ENCODE results near the gene SARDH. TPM values are rescaled to one million over a fixed set of nuclear protein-coding genes. Genes with fewer than 3 reads are reported as not detected.

Gene SARDH
- total RNA-seq, 1 experiment from 2014 or later: 5.6 TPM

DNA sequence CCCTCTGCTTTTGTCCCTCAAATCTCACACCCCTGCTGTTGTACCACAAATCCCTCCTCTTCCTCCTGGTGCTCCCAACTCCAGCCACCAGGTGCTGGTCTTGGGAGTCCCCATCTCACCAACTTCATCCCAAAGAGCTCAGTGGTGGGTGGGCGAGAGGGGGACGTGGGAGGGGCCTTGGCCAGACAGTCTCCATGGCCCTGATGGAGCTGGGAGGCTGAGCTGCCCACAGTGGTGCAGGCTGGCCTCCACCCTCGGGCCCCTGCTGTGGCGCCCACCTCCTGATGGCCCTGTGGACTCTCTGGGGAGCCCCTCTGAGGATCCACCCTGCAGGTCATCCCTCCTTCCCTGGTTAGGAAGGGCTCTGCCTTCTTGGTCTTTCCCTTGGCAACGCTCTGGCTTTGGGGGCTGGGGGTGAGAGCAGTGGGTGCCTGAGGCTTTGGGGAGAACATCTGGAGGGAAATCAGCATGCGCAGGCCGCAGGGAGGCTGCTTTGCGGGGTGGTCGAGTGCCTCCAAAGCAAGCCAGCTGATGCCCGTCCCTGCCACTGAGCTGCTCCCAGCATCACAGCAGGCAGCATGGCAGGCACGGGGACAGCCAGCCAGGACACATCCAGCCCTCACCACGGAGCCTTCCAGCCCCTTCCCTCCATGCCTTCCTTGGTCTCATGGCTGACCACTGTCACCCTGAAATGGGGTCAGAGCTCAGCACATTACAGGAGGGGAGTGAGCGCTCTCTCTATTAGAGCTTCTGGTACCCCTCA, 121.3 kb downstream of the SARDH start:
- no peak overlapping the region for H3K4me3 ChIP-seq (replicated peaks in 1 of 2; ENCODE audit: low read depth in 1 of 2, low read length in 2 of 2)
- CTCF ChIA-PET: no interaction called here
- H3K4me1 ChIP-seq (ENCODE audit: control insufficient read depth in 1 of 2, insufficient read depth in 2 of 2, low read length in 2 of 2): no peaks in the 10 kb centered on the region
- no peaks in the 10 kb centered on the region for H3K9me3 ChIP-seq (ENCODE audit: control insufficient read depth in 1 of 2, insufficient read depth in 1 of 2, low read depth in 1 of 2, low read length in 2 of 2)
- H2AFZ ChIP-seq (ENCODE audit: low read depth, low read length, poor library complexity, severe bottlenecking): no peak overlapping the region
- TF ChIP-seq EGR1 (IDR thresholded peaks at IDR 0.05; ENCODE audit: low read depth) (no peak), CBX3 (IDR thresholded peaks at IDR 0.05; ENCODE audit: low read depth) (no peak), RAD21 (IDR thresholded peaks at IDR 0.05; ENCODE audit: low read depth) (no peak), EZH2phosphoT487 (IDR thresholded peaks at IDR 0.05; ENCODE audit: borderline replicate concordance) (no peak)
- TF ChIP-seq, protein P1, sequence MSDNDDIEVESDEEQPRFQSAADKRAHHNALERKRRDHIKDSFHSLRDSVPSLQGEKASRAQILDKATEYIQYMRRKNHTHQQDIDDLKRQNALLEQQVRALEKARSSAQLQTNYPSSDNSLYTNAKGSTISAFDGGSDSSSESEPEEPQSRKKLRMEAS (IDR thresholded peaks at IDR 0.05): no peak
- H3K9ac ChIP-seq (ENCODE audit: low read length): no peak overlapping the region
- intact Hi-C loops (cut with micrococcal nuclease): no loop called here
- BruUV-seq (replicated peaks): no TSS peak
- H4K20me1 ChIP-seq (ENCODE audit: insufficient read depth): no peaks in the 10 kb centered on the region
- no peak overlapping the region for H3K4me2 ChIP-seq (ENCODE audit: low read length)
- H3K27me3 ChIP-seq (ENCODE audit: insufficient read depth, low read length): peaks cover 91% of the 10 kb centered on the region
- H3K36me3 ChIP-seq (ENCODE audit: control insufficient read depth in 1 of 2, insufficient read depth in 2 of 2, low read length in 2 of 2): no peaks in the 10 kb centered on the region
- H3K79me2 ChIP-seq (ENCODE audit: insufficient read depth, low read length): no peaks in the 10 kb centered on the region
- RAD21 ChIA-PET (ENCODE audit: low non-redundant PET in 1 of 2, low total read pairs in 2 of 2, uncharacterized antibody in 2 of 2, unreplicated experiment in 2 of 2): no interaction called here
- POLR2A ChIA-PET: no interaction called here
- H3K9me2 ChIP-seq (ENCODE audit: insufficient read depth): no peaks in the 10 kb centered on the region
- no peak overlapping the region for H3K27ac ChIP-seq (ENCODE audit: low read depth, low read length)
- ATAC-seq (no peak), DNase-seq (ENCODE audit: low read depth, low spot score) (no peak)

DNA sequence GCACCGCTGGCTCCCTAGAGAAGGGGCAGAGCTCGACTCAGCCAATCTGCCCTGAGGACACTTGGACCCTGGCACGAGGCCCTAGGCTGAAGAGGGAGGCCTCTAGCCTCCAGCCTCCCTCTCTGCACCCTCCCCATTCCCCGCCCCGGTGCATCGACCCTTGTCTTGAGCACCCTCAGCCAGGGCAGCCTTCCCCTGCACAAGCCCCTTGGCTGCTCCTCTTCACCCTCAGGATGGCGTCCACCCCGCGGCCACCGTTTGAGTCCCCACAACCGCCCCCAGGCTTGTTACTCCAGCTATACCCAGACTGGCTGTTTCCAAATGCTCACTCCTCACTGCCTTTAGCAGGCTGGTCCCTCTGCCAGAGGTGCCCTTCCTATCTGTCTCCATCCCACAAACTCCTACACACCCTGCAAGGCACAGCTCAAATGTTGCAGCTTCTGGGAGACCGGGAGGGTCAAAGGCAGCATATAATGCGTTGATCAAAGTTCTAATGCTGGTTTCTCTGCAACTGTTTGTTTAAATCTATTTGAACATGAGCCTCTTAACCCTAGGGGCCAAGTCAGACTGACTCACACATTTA, 122.5 kb downstream of the SARDH start:
- intact Hi-C loops (cut with micrococcal nuclease): no loop called here
- no peaks in the 10 kb centered on the region for H3K79me2 ChIP-seq (ENCODE audit: insufficient read depth, low read length)
- DNase-seq (ENCODE audit: low read depth, low spot score) (no peak), ATAC-seq (no peak)
- no peaks in the 10 kb centered on the region for H3K9me3 ChIP-seq (ENCODE audit: control insufficient read depth in 1 of 2, insufficient read depth in 1 of 2, low read depth in 1 of 2, low read length in 2 of 2)
- H2AFZ ChIP-seq (ENCODE audit: low read depth, low read length, poor library complexity, severe bottlenecking): no peak overlapping the region
- ChIA-PET CTCF (no interaction called here), RAD21 (ENCODE audit: low non-redundant PET in 1 of 2, low total read pairs in 2 of 2, uncharacterized antibody in 2 of 2, unreplicated experiment in 2 of 2) (no interaction called here), POLR2A (no interaction called here)
- BruUV-seq (replicated peaks): no TSS peak
- no peak overlapping the region for H3K27ac ChIP-seq (ENCODE audit: low read depth, low read length)
- TF ChIP-seq FOSL1 (IDR thresholded peaks at IDR 0.05; ENCODE audit: low read depth) (no peak), ZNF274 (IDR thresholded peaks at IDR 0.05; ENCODE audit: low read depth, low read length) (no peak), POLR2A (IDR thresholded peaks at IDR 0.05; ENCODE audit: borderline replicate concordance, extremely low read depth, insufficient read depth, insufficient read length) (no peak), TCF7L2 (IDR thresholded peaks at IDR 0.05; ENCODE audit: borderline replicate concordance, extremely low read depth, insufficient read depth, insufficient read length) (no peak), POLR2AphosphoS5 (IDR thresholded peaks at IDR 0.05; ENCODE audit: low read depth, low read length) (no peak), EZH2 (IDR thresholded peaks at IDR 0.05) (no peak), EZH2phosphoT487 (IDR thresholded peaks at IDR 0.05; ENCODE audit: borderline replicate concordance) (no peak)
- TF ChIP-seq, protein P2, sequence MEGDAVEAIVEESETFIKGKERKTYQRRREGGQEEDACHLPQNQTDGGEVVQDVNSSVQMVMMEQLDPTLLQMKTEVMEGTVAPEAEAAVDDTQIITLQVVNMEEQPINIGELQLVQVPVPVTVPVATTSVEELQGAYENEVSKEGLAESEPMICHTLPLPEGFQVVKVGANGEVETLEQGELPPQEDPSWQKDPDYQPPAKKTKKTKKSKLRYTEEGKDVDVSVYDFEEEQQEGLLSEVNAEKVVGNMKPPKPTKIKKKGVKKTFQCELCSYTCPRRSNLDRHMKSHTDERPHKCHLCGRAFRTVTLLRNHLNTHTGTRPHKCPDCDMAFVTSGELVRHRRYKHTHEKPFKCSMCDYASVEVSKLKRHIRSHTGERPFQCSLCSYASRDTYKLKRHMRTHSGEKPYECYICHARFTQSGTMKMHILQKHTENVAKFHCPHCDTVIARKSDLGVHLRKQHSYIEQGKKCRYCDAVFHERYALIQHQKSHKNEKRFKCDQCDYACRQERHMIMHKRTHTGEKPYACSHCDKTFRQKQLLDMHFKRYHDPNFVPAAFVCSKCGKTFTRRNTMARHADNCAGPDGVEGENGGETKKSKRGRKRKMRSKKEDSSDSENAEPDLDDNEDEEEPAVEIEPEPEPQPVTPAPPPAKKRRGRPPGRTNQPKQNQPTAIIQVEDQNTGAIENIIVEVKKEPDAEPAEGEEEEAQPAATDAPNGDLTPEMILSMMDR (IDR thresholded peaks at IDR 0.05 in 2 of 3, conservative IDR thresholded peaks at IDR 0.05 in 1 of 3; ENCODE audit: borderline replicate concordance in 1 of 3, insufficient read depth in 1 of 3, low read depth in 2 of 3, low read length in 2 of 3): no peak
- TF ChIP-seq, protein P3, sequence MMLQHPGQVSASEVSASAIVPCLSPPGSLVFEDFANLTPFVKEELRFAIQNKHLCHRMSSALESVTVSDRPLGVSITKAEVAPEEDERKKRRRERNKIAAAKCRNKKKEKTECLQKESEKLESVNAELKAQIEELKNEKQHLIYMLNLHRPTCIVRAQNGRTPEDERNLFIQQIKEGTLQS (IDR thresholded peaks at IDR 0.05): no peak
- TF ChIP-seq, protein P4, sequence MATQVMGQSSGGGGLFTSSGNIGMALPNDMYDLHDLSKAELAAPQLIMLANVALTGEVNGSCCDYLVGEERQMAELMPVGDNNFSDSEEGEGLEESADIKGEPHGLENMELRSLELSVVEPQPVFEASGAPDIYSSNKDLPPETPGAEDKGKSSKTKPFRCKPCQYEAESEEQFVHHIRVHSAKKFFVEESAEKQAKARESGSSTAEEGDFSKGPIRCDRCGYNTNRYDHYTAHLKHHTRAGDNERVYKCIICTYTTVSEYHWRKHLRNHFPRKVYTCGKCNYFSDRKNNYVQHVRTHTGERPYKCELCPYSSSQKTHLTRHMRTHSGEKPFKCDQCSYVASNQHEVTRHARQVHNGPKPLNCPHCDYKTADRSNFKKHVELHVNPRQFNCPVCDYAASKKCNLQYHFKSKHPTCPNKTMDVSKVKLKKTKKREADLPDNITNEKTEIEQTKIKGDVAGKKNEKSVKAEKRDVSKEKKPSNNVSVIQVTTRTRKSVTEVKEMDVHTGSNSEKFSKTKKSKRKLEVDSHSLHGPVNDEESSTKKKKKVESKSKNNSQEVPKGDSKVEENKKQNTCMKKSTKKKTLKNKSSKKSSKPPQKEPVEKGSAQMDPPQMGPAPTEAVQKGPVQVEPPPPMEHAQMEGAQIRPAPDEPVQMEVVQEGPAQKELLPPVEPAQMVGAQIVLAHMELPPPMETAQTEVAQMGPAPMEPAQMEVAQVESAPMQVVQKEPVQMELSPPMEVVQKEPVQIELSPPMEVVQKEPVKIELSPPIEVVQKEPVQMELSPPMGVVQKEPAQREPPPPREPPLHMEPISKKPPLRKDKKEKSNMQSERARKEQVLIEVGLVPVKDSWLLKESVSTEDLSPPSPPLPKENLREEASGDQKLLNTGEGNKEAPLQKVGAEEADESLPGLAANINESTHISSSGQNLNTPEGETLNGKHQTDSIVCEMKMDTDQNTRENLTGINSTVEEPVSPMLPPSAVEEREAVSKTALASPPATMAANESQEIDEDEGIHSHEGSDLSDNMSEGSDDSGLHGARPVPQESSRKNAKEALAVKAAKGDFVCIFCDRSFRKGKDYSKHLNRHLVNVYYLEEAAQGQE (IDR thresholded peaks at IDR 0.05; ENCODE audit: low read depth): no peak
- no peaks in the 10 kb centered on the region for H4K20me1 ChIP-seq (ENCODE audit: insufficient read depth)
- no peaks in the 10 kb centered on the region for H3K9me2 ChIP-seq (ENCODE audit: insufficient read depth)
- H3K9ac ChIP-seq (ENCODE audit: low read length): no peak overlapping the region
- no peak overlapping the region for H3K4me2 ChIP-seq (ENCODE audit: low read length)
- H3K4me1 ChIP-seq (ENCODE audit: control insufficient read depth in 1 of 2, insufficient read depth in 2 of 2, low read length in 2 of 2): no peaks in the 10 kb centered on the region
- peaks cover 96% of the 10 kb centered on the region for H3K27me3 ChIP-seq (ENCODE audit: insufficient read depth, low read length)
- H3K36me3 ChIP-seq (ENCODE audit: control insufficient read depth in 1 of 2, insufficient read depth in 2 of 2, low read length in 2 of 2): no peaks in the 10 kb centered on the region
- H3K4me3 ChIP-seq (replicated peaks in 1 of 2; ENCODE audit: low read depth in 1 of 2, low read length in 2 of 2): no peak overlapping the region

Measured in HCT116 (cell line).